Upper lobe of left lung (tissue), 6 donors: ENCODE data around the gene COL10A1. TPM values are rescaled to one million over a fixed set of nuclear protein-coding genes. Genes with fewer than 3 reads are reported as not detected.
A peak's percentile ranks its signal among the peaks of the same experiment; 100 is the strongest.

Experiments used
- ATAC-seq, 2 donors: fragments of 200-7000 bp; cut with Tn5 transposase; one replicate each; pipeline ENCODE4 v1.9.1; 2022; ENCODE audit warnings: mild to moderate bottlenecking in 2 of 2, moderate library complexity in 2 of 2; ENCODE audit not compliant: low FRiP score in 2 of 2
- DNase-seq, 2 donors: peaks; one replicate each; pipeline ENCODE4 v3.0.0-alpha.2; 2019 to 2020
- H3K27ac ChIP-seq, 4 donors: fragments of 200-600 bp; sonication (generic); one replicate each; pipeline ENCODE4 v1.5.1; 2016 to 2019
- H3K27me3 ChIP-seq, 4 donors: fragments of 200-600 bp; sonication (generic); one replicate each; pipeline ENCODE4 v1.5.1; 2017 to 2019
- H3K36me3 ChIP-seq, 4 donors: fragments of 200-600 bp; sonication (generic); one replicate each; pipeline ENCODE4 v1.5.1; 2016 to 2019
- H3K4me1 ChIP-seq, 4 donors: fragments of 200-600 bp; sonication (generic); one replicate each; pipeline ENCODE4 v1.5.1; 2018 to 2019
- H3K4me3 ChIP-seq, 4 donors: fragments of 200-600 bp; sonication (generic); one replicate each; pipeline ENCODE4 v1.5.1; 2017 to 2019; ENCODE audit warnings: mild to moderate bottlenecking in 2 of 4, moderate library complexity in 1 of 4
- H3K9me3 ChIP-seq, 4 donors: fragments of 200-600 bp; sonication (generic); one replicate each; pipeline ENCODE4 v1.5.1; 2018 to 2019
- EP300 ChIP-seq, 4 donors: sonication (generic); formaldehyde crosslinking; IDR thresholded peaks; one replicate each; pipeline ENCODE4 v1.5.1; 2017; ENCODE audit warnings: antibody characterized with exemption in 4 of 4, control low read depth in 2 of 4
- POLR2A ChIP-seq, 4 donors: fragments of 450-650 bp; IDR thresholded peaks; one replicate each; pipeline ENCODE4 v1.5.1; 2016 to 2017; ENCODE audit warnings: antibody characterized with exemption in 4 of 4, mild to moderate bottlenecking in 2 of 4
- POLR2AphosphoS5 ChIP-seq, 2 donors: sonication (generic); formaldehyde crosslinking; IDR thresholded peaks; one replicate each; pipeline ENCODE4 v1.5.1; 2017; ENCODE audit warnings: antibody characterized with exemption in 2 of 2
- WGBS, 2 donors: methylation state at CpG; one replicate each; pipeline ENCODE4 v1.1.5; 2017 to 2018; 5-methylcytosine and 5-hydroxymethylcytosine counted together
- total RNA-seq, 6 donors: library from RNA; depleted of rRNA in 4 of 6; stranded (reverse); fragments of >200 nt in 4 of 6; gene quantifications; one replicate each; pipeline versions ENCODE4 v1.1.0 to v1.2.1, GENCODE V29; 2016 to 2021
- TF ChIP-seq, protein P1 (sequence below), 6 experiments: fragments of 450-650 bp in 4 of 6; fragments of 200-600 bp in 2 of 6; sonication (generic) in 2 of 6; IDR thresholded peaks; one replicate each; pipeline ENCODE4 v1.5.1; 2016 to 2019; ENCODE audit warnings: antibody characterized with exemption in 6 of 6
- donor health status: DM: no; HTN: no; CAD: no; lungs with moderate emphysema.
- donor health status: DM: no; HTN: yes; CAD: no; lungs with severe emphysema.

Gene COL10A1
- total RNA-seq, 6 donors from 2014 or later, result 0.23 to 4.2 (median 2.5) TPM; not detected in 3

DNA sequence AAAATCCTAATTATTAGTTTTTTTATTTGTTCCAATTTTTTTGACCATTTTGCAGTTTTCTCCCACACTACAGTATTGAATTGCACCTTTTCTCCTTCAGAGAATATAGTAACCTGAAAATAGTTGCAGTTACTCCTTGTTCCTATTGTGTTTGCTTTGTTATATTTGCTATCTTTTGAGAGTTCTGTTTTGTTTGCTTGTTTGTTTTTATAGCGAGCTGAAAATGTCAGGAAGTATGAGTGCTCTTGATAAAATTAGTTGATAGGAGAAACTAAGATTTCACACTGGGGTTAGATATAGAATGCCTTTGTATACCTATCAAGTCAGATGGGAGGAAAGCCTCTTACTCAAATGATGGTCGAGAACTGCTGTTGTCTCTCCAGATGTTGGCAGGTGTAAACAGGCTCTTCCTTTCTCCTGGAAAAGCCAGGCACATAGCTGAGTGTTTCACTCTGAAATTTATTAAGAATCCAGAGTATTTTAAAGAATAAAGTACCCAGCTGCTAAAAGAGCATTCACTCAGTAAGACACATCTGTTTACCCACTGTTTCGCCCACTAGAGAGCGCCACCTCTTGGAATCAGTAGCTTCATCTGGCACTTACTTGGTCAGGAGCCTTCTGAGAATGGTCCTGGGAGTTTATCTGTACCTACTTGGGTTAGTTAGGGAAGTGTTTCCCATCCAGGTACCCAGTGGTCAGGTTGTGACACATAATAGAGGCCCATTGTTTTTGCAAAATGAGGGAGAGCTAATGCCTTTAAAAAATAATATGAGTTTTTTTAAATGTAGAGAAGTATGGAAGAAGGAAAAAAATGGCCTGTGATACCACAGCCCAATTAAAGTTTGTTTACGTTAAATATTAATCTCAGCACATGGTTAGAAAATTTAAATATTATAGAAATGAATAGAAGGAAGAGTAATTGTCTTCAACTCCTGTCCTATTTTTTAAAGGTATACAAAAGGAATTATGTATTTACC, 14.1 kb downstream of the COL10A1 start:
- no peak overlapping the region for H3K27ac ChIP-seq
- peaks cover 9 to 77% (median 40%) of the 10 kb centered on the region in 4 donors for H3K36me3 ChIP-seq
- no peak for DNase-seq
- ATAC-seq, result peak in 1 of 2 donors; percentile 42
- peaks cover 0 to 2% (median under 1%) of the 10 kb centered on the region in 4 donors for H3K4me1 ChIP-seq
- no peaks in the 10 kb centered on the region for H3K9me3 ChIP-seq
- no peak overlapping the region for H3K4me3 ChIP-seq
- H3K27me3 ChIP-seq, result no peaks in the 10 kb centered on the region
- 71 to 81% methylated on average over 5 of the region's 5 CpGs for WGBS, 2 donors
- TF ChIP-seq, protein P1, sequence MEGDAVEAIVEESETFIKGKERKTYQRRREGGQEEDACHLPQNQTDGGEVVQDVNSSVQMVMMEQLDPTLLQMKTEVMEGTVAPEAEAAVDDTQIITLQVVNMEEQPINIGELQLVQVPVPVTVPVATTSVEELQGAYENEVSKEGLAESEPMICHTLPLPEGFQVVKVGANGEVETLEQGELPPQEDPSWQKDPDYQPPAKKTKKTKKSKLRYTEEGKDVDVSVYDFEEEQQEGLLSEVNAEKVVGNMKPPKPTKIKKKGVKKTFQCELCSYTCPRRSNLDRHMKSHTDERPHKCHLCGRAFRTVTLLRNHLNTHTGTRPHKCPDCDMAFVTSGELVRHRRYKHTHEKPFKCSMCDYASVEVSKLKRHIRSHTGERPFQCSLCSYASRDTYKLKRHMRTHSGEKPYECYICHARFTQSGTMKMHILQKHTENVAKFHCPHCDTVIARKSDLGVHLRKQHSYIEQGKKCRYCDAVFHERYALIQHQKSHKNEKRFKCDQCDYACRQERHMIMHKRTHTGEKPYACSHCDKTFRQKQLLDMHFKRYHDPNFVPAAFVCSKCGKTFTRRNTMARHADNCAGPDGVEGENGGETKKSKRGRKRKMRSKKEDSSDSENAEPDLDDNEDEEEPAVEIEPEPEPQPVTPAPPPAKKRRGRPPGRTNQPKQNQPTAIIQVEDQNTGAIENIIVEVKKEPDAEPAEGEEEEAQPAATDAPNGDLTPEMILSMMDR (IDR thresholded peaks at IDR 0.05), result peak in 3 of 6 experiments; percentile 9 to 16 (median 15)
- TF ChIP-seq EP300 (IDR thresholded peaks at IDR 0.05) (no peak), POLR2A (IDR thresholded peaks at IDR 0.05) (no peak)

GRCh38 chr6:116108836-116109235, 17.1 kb downstream of the COL10A1 start:
- H3K27me3 ChIP-seq, result no peaks in the 10 kb centered on the region
- no peaks in the 10 kb centered on the region for H3K9me3 ChIP-seq
- H3K4me1 ChIP-seq, result peaks cover 0 to 27% (median 21%) of the 10 kb centered on the region in 4 donors
- DNase-seq, result no peak
- TF ChIP-seq EP300 (IDR thresholded peaks at IDR 0.05) (no peak), POLR2AphosphoS5 (IDR thresholded peaks at IDR 0.05) (no peak), POLR2A (IDR thresholded peaks at IDR 0.05) (no peak)
- TF ChIP-seq, protein P1 (IDR thresholded peaks at IDR 0.05), result no peak
- WGBS, 2 donors, result 31 to 58% methylated on average over 1 of the region's 1 CpG
- no peak for ATAC-seq
- H3K36me3 ChIP-seq, result peaks cover 5 to 55% (median 26%) of the 10 kb centered on the region in 4 donors
- no peak overlapping the region for H3K27ac ChIP-seq
- H3K4me3 ChIP-seq, result no peak overlapping the region

DNA sequence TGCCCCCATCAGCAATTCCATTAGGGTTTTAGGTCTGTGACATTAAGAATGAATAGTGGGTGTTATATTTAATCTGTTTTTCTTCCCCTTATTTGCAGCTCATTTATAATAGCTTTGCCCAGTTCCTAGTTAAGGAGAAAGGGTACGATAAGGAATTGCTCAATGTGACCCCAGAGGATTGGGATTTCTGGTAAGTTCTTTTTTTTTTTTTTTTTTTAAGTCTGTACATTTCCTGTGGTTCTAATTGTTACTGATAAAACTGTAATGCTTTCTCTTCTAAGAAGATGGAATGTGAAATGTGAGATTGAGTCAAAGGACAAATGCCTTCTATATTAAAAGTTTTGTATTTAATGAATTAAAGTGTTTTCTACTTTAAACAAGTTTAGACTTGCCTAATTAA, 19.8 kb downstream of the COL10A1 start:
- no peak for ATAC-seq
- Histone ChIP-seq H3K4me3 (no peak overlapping the region), H3K36me3 (peaks cover 5 to 35% (median 13%) of the 10 kb centered on the region in 4 donors), H3K27me3 (no peaks in the 10 kb centered on the region), H3K27ac (peak overlapping the region in 1 of 4 donors; percentile 14), H3K4me1 (peaks cover 23 to 49% (median 44%) of the 10 kb centered on the region in 4 donors), H3K9me3 (no peaks in the 10 kb centered on the region)
- no peak for DNase-seq
- 15 to 22% methylated on average over 1 of the region's 1 CpG for WGBS, 2 donors
- TF ChIP-seq EP300 (IDR thresholded peaks at IDR 0.05), result no peak
- TF ChIP-seq, protein P1 (IDR thresholded peaks at IDR 0.05), result no peak
- TF ChIP-seq POLR2AphosphoS5 (IDR thresholded peaks at IDR 0.05), result no peak
- TF ChIP-seq POLR2A (IDR thresholded peaks at IDR 0.05), result no peak

GRCh38 chr6:116105247-116105646, 20.7 kb downstream of the COL10A1 start:
- no peak overlapping the region for H3K4me3 ChIP-seq
- ATAC-seq (no peak), DNase-seq (no peak)
- no peaks in the 10 kb centered on the region for H3K27me3 ChIP-seq
- peaks cover 23 to 50% (median 45%) of the 10 kb centered on the region in 4 donors for H3K4me1 ChIP-seq
- H3K9me3 ChIP-seq, result no peaks in the 10 kb centered on the region
- H3K36me3 ChIP-seq, result peaks cover 0 to 26% (median 5%) of the 10 kb centered on the region in 4 donors
- TF ChIP-seq, protein P1 (IDR thresholded peaks at IDR 0.05), result no peak
- no peak for TF ChIP-seq EP300 (IDR thresholded peaks at IDR 0.05)
- no peak for TF ChIP-seq POLR2AphosphoS5 (IDR thresholded peaks at IDR 0.05)
- no peak for TF ChIP-seq POLR2A (IDR thresholded peaks at IDR 0.05)
- peak overlapping the region in 1 of 4 donors; percentile 14 for H3K27ac ChIP-seq
- WGBS, 2 donors, result 86 to 95% methylated on average over 3 of the region's 3 CpGs
